Neural progenitor cell (in vitro differentiated cells): ENCODE data around the gene RIT1. TPM values are rescaled to one million over a fixed set of nuclear protein-coding genes. Genes with fewer than 3 reads are reported as not detected.
"Not testable (repeated sequence)": the region's sequence is repeated elsewhere in the genome, so short reads cannot be mapped to it uniquely, and the experiment has no call there.

Experiments
- DNase-seq: peaks from one replicate; pipeline ENCODE4 v3.0.0-alpha.2; 2016; ENCODE audit warnings: low spot score
- H2AFZ ChIP-seq: fragments of 200-600 bp; sonication (generic); replicated peaks from 2 replicates; pipeline ENCODE4 v1.6.1; 2016; ENCODE audit warnings: antibody characterized with exemption
- H3F3A ChIP-seq: fragments of 200-600 bp; sonication (generic); 2 replicates; pipeline ENCODE4 v1.6.1; 2016; ENCODE audit warnings: antibody characterized with exemption, low read depth
- H3K27ac ChIP-seq: fragments of 200-600 bp; sonication (generic); 2 replicates; pipeline ENCODE4 v1.5.1; 2016; ENCODE audit warnings: mild to moderate bottlenecking
- H3K27me3 ChIP-seq: fragments of 200-600 bp; sonication (generic); 2 replicates; pipeline ENCODE4 v1.6.1; 2016; ENCODE audit warnings: mild to moderate bottlenecking, moderate library complexity
- H3K36me3 ChIP-seq: fragments of 200-600 bp; sonication (generic); 2 replicates; pipeline ENCODE4 v1.5.1; 2016
- H3K4me1 ChIP-seq: fragments of 200-600 bp; sonication (generic); 2 replicates; pipeline ENCODE4 v1.6.1; 2016; ENCODE audit warnings: mixed run types
- H3K4me2 ChIP-seq: fragments of 200-600 bp; sonication (generic); 2 replicates; pipeline ENCODE4 v1.6.1; 2016
- H3K4me3 ChIP-seq: fragments of 200-600 bp; sonication (generic); 2 replicates; pipeline ENCODE4 v1.5.1; 2016
- H3K79me2 ChIP-seq: fragments of 200-600 bp; sonication (generic); 2 replicates; pipeline ENCODE4 v1.6.1; 2016; ENCODE audit warnings: low read depth
- H3K9ac ChIP-seq: fragments of 200-600 bp; sonication (generic); 2 replicates; pipeline ENCODE4 v1.6.1; 2016
- H3K9me3 ChIP-seq: fragments of 200-600 bp; sonication (generic); 2 replicates; pipeline ENCODE4 v1.5.1; 2016; ENCODE audit warnings: low read depth
- H4K20me1 ChIP-seq: fragments of 200-600 bp; sonication (generic); 2 replicates; pipeline ENCODE4 v1.6.1; 2016; ENCODE audit warnings: low read depth
- H3K27ac Mint-ChIP-seq: 3 replicates; pipeline ENCODE4 v1.8.0; 2021; ENCODE audit warnings: mixed read lengths
- H3K27me3 Mint-ChIP-seq: 2 replicates; pipeline ENCODE4 v1.8.0; 2022; ENCODE audit warnings: low read depth, mild to moderate bottlenecking, inconsistent platforms, moderate library complexity, mixed read lengths; ENCODE audit not compliant: insufficient read depth
- H3K36me3 Mint-ChIP-seq: 3 replicates; pipeline ENCODE4 v1.8.0; 2021; ENCODE audit warnings: mixed read lengths
- H3K4me1 Mint-ChIP-seq: 3 replicates; pipeline ENCODE4 v1.8.0; 2021; ENCODE audit warnings: mixed read lengths
- H3K4me3 Mint-ChIP-seq: 3 replicates; pipeline ENCODE4 v1.8.0; 2021; ENCODE audit warnings: mild to moderate bottlenecking, moderate library complexity, mixed read lengths
- H3K9me3 Mint-ChIP-seq: 3 replicates; pipeline ENCODE4 v1.8.0; 2020; ENCODE audit warnings: mixed read lengths
- CTCF ChIP-seq: fragments of 200-600 bp; sonication (generic); IDR thresholded peaks from 2 replicates; pipeline ENCODE4 v1.5.1; 2017; ENCODE audit warnings: antibody characterized with exemption, mild to moderate bottlenecking
- EZH2 ChIP-seq: fragments of 200-600 bp; sonication (generic); IDR thresholded peaks from 2 replicates; pipeline ENCODE4 v1.6.1; 2017; ENCODE audit warnings: antibody characterized with exemption, mild to moderate bottlenecking, moderate library complexity
- EZH2phosphoT487 ChIP-seq: fragments of 200-600 bp; sonication (generic); IDR thresholded peaks from 2 replicates; pipeline ENCODE4 v1.6.1; 2017; ENCODE audit warnings: antibody characterized with exemption
- total RNA-seq: library from RNA; depleted of rRNA; stranded (reverse); fragments of >200 nt; gene quantifications from 2 replicates; pipeline ENCODE4 v1.2.3, GENCODE V29; 2015; ENCODE audit warnings: low replicate concordance

The RIT1 gene
- total RNA-seq, 1 donor from 2014 or later, result 51.3 TPM

- H3K27ac Mint-ChIP-seq, result peak overlapping the region; percentile 16
- Histone ChIP-seq H4K20me1 (peaks cover 3% of the 10 kb centered on the region), H3K79me2 (no peaks in the 10 kb centered on the region), H3K4me3 (no peak overlapping the region), H3K27me3 (no peaks in the 10 kb centered on the region), H3K4me1 (no peaks in the 10 kb centered on the region), H2AFZ (no peak overlapping the region), H3K9me3 (no peaks in the 10 kb centered on the region), H3F3A (peaks cover 8% of the 10 kb centered on the region), H3K36me3 (peaks cover 21% of the 10 kb centered on the region), H3K9ac (no peak overlapping the region), H3K4me2 (no peak overlapping the region), H3K27ac (no peak overlapping the region)
- H3K27me3 Mint-ChIP-seq, result peaks cover 2% of the 10 kb centered on the region
- no peaks in the 10 kb centered on the region for H3K4me1 Mint-ChIP-seq
- peaks cover 22% of the 10 kb centered on the region for H3K36me3 Mint-ChIP-seq
- TF ChIP-seq EZH2phosphoT487, result no peak
- TF ChIP-seq CTCF, result no peak
- no peak for TF ChIP-seq EZH2
- DNase-seq, result no peak
- no peaks in the 10 kb centered on the region for H3K9me3 Mint-ChIP-seq
- H3K4me3 Mint-ChIP-seq, result no peak overlapping the region
These were observed 11.5 kb downstream of the RIT1 start for GRCh38 chr1:155899683-155900082.

GRCh38 chr1:155898888-155899287 is 12.3 kb downstream of the RIT1 start:
- Histone ChIP-seq H3K9me3 (no peaks in the 10 kb centered on the region), H4K20me1 (peaks cover 3% of the 10 kb centered on the region), H3F3A (peaks cover 8% of the 10 kb centered on the region), H3K27me3 (no peaks in the 10 kb centered on the region), H3K79me2 (no peaks in the 10 kb centered on the region), H3K9ac (no peak overlapping the region), H3K4me3 (no peak overlapping the region), H3K36me3 (peaks cover 17% of the 10 kb centered on the region), H3K4me2 (no peak overlapping the region), H3K4me1 (no peaks in the 10 kb centered on the region), H2AFZ (no peak overlapping the region), H3K27ac (no peak overlapping the region)
- H3K4me3 Mint-ChIP-seq, result no peak overlapping the region
- no peak for TF ChIP-seq EZH2phosphoT487
- no peak for TF ChIP-seq EZH2
- no peak for TF ChIP-seq CTCF
- DNase-seq, result no peak
- H3K27ac Mint-ChIP-seq, result no peak overlapping the region
- H3K27me3 Mint-ChIP-seq, result peaks cover 2% of the 10 kb centered on the region
- no peaks in the 10 kb centered on the region for H3K4me1 Mint-ChIP-seq
- no peaks in the 10 kb centered on the region for H3K9me3 Mint-ChIP-seq
- peaks cover 14% of the 10 kb centered on the region for H3K36me3 Mint-ChIP-seq

GRCh38 chr1:155897746-155898145 is 13.4 kb downstream of the RIT1 start:
- no peak overlapping the region for H3K4me3 ChIP-seq
- peaks cover 3% of the 10 kb centered on the region for H4K20me1 ChIP-seq
- H2AFZ ChIP-seq, result no peak overlapping the region
- H3K36me3 ChIP-seq, result peaks cover 11% of the 10 kb centered on the region
- no peak overlapping the region for H3K4me3 Mint-ChIP-seq
- H3K27ac Mint-ChIP-seq, result no peak overlapping the region
- H3K9me3 ChIP-seq, result no peaks in the 10 kb centered on the region
- TF ChIP-seq EZH2 (no peak), CTCF (no peak), EZH2phosphoT487 (no peak)
- no peaks in the 10 kb centered on the region for H3K4me1 Mint-ChIP-seq
- H3F3A ChIP-seq, result peaks cover 11% of the 10 kb centered on the region
- peaks cover 14% of the 10 kb centered on the region for H3K36me3 Mint-ChIP-seq
- H3K9ac ChIP-seq, result no peak overlapping the region
- no peak for DNase-seq
- H3K79me2 ChIP-seq, result no peaks in the 10 kb centered on the region
- no peaks in the 10 kb centered on the region for H3K4me1 ChIP-seq
- H3K27me3 Mint-ChIP-seq, result peaks cover 2% of the 10 kb centered on the region
- no peak overlapping the region for H3K4me2 ChIP-seq
- H3K27ac ChIP-seq, result no peak overlapping the region
- no peaks in the 10 kb centered on the region for H3K9me3 Mint-ChIP-seq
- no peaks in the 10 kb centered on the region for H3K27me3 ChIP-seq

- not testable (repeated sequence) for H3K4me2 ChIP-seq, H3K27ac ChIP-seq, H3K9me3 Mint-ChIP-seq, H4K20me1 ChIP-seq, H3K4me1 Mint-ChIP-seq, H3K4me3 Mint-ChIP-seq, H3K79me2 ChIP-seq, H2AFZ ChIP-seq, H3K4me3 ChIP-seq, H3K27ac Mint-ChIP-seq, H3K9me3 ChIP-seq, H3K4me1 ChIP-seq, H3K27me3 ChIP-seq, DNase-seq, H3K9ac ChIP-seq, H3K27me3 Mint-ChIP-seq
- Histone ChIP-seq H3F3A (peaks cover 11% of the 10 kb centered on the region), H3K36me3 (peaks cover 11% of the 10 kb centered on the region)
- peaks cover 14% of the 10 kb centered on the region for H3K36me3 Mint-ChIP-seq
These were observed 14.7 kb downstream of the RIT1 start for GRCh38 chr1:155896476-155896875.

GRCh38 chr1:155895617-155896016 is 15.5 kb downstream of the RIT1 start:
- not testable (repeated sequence) for H3K4me3 Mint-ChIP-seq, H2AFZ ChIP-seq, H3K9ac ChIP-seq, H3K27me3 ChIP-seq, H3K4me2 ChIP-seq, H3K27ac ChIP-seq, H3K4me3 ChIP-seq, H3K9me3 Mint-ChIP-seq, H3K27ac Mint-ChIP-seq, H3K4me1 ChIP-seq, H4K20me1 ChIP-seq, H3K9me3 ChIP-seq, H3K79me2 ChIP-seq, H3K27me3 Mint-ChIP-seq, DNase-seq, H3K4me1 Mint-ChIP-seq
- H3K36me3 Mint-ChIP-seq, result peaks cover 14% of the 10 kb centered on the region
- peaks cover 11% of the 10 kb centered on the region for H3F3A ChIP-seq
- peaks cover 11% of the 10 kb centered on the region for H3K36me3 ChIP-seq
